Endothelial cell (in vitro differentiated cells): ENCODE data around the gene PRRC2C. TPM values are rescaled to one million over a fixed set of nuclear protein-coding genes. Genes with fewer than 3 reads are reported as not detected.
"Not testable (repeated sequence)": the region's sequence is repeated elsewhere in the genome, so short reads cannot be mapped to it uniquely, and the experiment has no call there.

Experiments used
- DNase-seq: peaks from one replicate; pipeline ENCODE4 v3.0.0; 2021; ENCODE audit warnings: low spot score
- H3K27ac Mint-ChIP-seq: one replicate; pipeline ENCODE4 v1.8.0; 2021; ENCODE audit warnings: mixed read lengths, inconsistent platforms; ENCODE audit not compliant: unreplicated experiment
- H3K27me3 Mint-ChIP-seq: one replicate; pipeline ENCODE4 v1.8.0; 2021; ENCODE audit warnings: mild to moderate bottlenecking, moderate library complexity, mixed read lengths, inconsistent platforms; ENCODE audit not compliant: unreplicated experiment
- H3K36me3 Mint-ChIP-seq: one replicate; pipeline ENCODE4 v1.8.0; 2021; ENCODE audit warnings: mild to moderate bottlenecking, low read depth, mixed read lengths, inconsistent platforms; ENCODE audit not compliant: unreplicated experiment
- H3K4me1 Mint-ChIP-seq: one replicate; pipeline ENCODE4 v1.8.0; 2021; ENCODE audit warnings: mild to moderate bottlenecking, mixed read lengths, inconsistent platforms; ENCODE audit not compliant: unreplicated experiment
- H3K4me3 Mint-ChIP-seq: one replicate; pipeline ENCODE4 v1.8.0; 2021; ENCODE audit warnings: mild to moderate bottlenecking, mixed read lengths, inconsistent platforms; ENCODE audit not compliant: unreplicated experiment
- H3K9me3 Mint-ChIP-seq: one replicate; pipeline ENCODE4 v1.8.0; 2021; ENCODE audit warnings: mixed read lengths, inconsistent platforms; ENCODE audit not compliant: unreplicated experiment
- total RNA-seq: library from RNA; stranded (reverse); fragmentation: NEBNext Ultra II Directional; extraction: Animal tissue kit (Norgen Biotek cat#: 25700); gene quantifications from one replicate; pipeline ENCODE4 v1.2.1, GENCODE V29; 2021; ENCODE audit not compliant: unreplicated experiment
- TF ChIP-seq, protein P1 (sequence below): fragments of 200-600 bp; sonication (generic); IDR thresholded peaks from one replicate; pipeline ENCODE4 v1.5.0; 2021; ENCODE audit warnings: antibody characterized with exemption; ENCODE audit not compliant: unreplicated experiment

PRRC2C gene
- total RNA-seq, 1 donor from 2014 or later: 248 TPM

DNA sequence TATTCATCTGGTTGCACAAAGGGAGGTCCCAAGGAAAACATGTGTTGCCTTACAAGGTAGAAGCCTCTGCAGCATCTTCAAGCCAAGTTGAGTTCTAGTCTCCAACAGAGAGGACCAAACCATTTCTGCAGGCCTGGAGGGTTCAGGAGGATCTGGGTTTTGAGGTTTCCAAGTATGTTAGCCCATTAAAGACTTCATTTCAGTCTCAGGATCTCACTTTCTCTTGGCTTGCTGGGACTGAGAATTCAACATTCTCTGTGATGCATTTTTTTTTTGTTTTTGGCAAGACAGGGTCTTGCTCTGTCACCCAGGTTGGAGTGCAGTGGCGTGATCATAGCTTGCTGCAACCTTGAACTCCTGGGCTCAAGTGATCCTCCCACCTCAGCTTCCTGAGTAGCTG lies 128.0 kb downstream of the PRRC2C start:
- no peak overlapping the region for H3K27ac Mint-ChIP-seq
- no peak overlapping the region for H3K4me3 Mint-ChIP-seq
- H3K9me3 Mint-ChIP-seq: no peaks in the 10 kb centered on the region
- peaks cover 1% of the 10 kb centered on the region for H3K27me3 Mint-ChIP-seq
- TF ChIP-seq, protein P1, sequence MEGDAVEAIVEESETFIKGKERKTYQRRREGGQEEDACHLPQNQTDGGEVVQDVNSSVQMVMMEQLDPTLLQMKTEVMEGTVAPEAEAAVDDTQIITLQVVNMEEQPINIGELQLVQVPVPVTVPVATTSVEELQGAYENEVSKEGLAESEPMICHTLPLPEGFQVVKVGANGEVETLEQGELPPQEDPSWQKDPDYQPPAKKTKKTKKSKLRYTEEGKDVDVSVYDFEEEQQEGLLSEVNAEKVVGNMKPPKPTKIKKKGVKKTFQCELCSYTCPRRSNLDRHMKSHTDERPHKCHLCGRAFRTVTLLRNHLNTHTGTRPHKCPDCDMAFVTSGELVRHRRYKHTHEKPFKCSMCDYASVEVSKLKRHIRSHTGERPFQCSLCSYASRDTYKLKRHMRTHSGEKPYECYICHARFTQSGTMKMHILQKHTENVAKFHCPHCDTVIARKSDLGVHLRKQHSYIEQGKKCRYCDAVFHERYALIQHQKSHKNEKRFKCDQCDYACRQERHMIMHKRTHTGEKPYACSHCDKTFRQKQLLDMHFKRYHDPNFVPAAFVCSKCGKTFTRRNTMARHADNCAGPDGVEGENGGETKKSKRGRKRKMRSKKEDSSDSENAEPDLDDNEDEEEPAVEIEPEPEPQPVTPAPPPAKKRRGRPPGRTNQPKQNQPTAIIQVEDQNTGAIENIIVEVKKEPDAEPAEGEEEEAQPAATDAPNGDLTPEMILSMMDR: no peak
- DNase-seq: no peak
- H3K36me3 Mint-ChIP-seq: no peaks in the 10 kb centered on the region
- peaks cover 6% of the 10 kb centered on the region for H3K4me1 Mint-ChIP-seq

DNA sequence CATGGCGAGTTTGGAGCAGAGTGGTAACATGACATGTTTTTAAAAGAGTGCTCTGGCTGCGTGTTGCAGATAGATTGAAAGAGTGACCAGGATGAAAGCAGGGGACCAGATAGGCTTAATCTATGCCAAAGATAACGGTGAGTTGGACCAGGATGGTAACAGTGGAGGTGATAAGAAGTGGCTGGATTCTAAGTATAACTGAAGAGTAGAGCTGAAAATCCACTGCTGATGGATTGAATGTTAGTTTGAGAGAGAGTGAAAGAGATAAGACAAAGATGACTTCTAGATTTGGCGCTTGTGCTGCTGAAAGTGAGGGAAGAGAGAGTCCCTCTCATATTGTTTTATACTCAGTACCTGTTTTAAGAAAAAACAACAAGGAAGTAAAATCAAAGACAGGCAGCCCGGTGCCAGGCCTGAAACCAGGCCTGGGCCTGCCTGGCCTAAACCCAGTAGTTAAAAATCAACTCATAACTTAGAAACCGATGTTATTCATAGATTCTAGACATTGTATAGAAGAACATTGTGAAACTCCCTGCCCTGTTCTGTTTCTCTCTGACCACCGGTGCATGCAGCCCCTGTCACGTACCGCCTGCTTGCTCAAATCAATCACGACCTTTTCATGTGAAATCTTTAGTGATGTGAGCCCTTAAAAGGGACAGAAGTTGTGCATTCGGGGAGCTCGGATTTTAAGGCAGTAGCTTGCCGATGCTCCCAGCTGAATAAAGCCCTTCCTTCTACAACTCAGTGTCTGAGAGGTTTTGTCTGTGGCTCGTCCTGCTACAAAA lies 130.0 kb downstream of the PRRC2C start:
- H3K9me3 Mint-ChIP-seq, H3K27ac Mint-ChIP-seq, H3K4me3 Mint-ChIP-seq, H3K36me3 Mint-ChIP-seq, H3K27me3 Mint-ChIP-seq, H3K4me1 Mint-ChIP-seq, DNase-seq: not testable (repeated sequence)

DNA sequence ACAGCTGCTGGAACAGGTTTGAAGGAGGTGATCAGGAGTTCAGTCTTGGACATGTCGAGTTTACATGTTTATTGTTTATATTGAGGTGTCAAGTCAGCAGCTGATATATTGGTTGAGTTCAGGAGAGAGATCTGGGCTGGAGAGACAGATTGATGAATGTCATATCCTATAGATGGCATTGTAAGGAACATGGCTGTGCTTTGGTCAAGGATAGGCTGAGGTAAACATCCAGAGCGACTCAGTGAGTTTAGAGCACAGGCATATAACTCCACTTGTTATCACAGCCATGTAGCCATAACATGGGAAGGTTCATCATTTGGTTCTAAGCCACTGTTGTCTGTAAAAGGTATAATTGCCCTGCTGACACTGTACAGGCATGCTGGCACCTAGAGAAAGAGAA lies 131.3 kb downstream of the PRRC2C start:
- TF ChIP-seq, protein P1: no peak
- H3K27me3 Mint-ChIP-seq: no peaks in the 10 kb centered on the region
- no peak overlapping the region for H3K4me3 Mint-ChIP-seq
- H3K4me1 Mint-ChIP-seq: peaks cover 6% of the 10 kb centered on the region
- H3K27ac Mint-ChIP-seq: no peak overlapping the region
- H3K9me3 Mint-ChIP-seq: no peaks in the 10 kb centered on the region
- DNase-seq: no peak
- H3K36me3 Mint-ChIP-seq: no peaks in the 10 kb centered on the region

DNA sequence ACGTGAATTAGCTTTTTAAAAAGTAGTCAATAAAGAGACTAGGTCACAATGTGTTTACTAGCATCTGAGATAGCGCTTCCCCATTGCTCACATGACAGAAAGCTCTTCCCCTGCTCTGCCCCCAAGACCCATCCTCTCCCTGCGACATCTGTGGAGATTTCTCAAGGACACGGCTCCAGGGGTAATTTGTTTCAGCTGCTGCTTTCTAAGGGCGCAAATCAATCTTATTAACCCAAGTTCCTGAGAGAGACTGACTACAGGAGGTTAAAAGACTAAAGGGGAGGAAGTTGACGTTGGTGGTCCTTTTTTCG lies 136.8 kb downstream of the PRRC2C start, which contains the start of gene MYOCOS:
Gene MYOCOS, plus strand, starts transcription at position 92 of the 311 bp plus-strand sequence. CDS start 1,641 bp downstream, outside the sequence.
- DNase-seq: no peak
- no peak within 1 kb of the TSS for H3K4me3 Mint-ChIP-seq
- H3K27ac Mint-ChIP-seq: no peak within 1 kb of the TSS
- H3K9me3 Mint-ChIP-seq: no peaks in the 10 kb centered on the region
- TF ChIP-seq, protein P1: no peak
- H3K27me3 Mint-ChIP-seq: no peaks in the 10 kb centered on the region
- peaks cover 5% of the 10 kb centered on the region for H3K4me1 Mint-ChIP-seq
- H3K36me3 Mint-ChIP-seq: no peaks in the 10 kb centered on the region

DNA sequence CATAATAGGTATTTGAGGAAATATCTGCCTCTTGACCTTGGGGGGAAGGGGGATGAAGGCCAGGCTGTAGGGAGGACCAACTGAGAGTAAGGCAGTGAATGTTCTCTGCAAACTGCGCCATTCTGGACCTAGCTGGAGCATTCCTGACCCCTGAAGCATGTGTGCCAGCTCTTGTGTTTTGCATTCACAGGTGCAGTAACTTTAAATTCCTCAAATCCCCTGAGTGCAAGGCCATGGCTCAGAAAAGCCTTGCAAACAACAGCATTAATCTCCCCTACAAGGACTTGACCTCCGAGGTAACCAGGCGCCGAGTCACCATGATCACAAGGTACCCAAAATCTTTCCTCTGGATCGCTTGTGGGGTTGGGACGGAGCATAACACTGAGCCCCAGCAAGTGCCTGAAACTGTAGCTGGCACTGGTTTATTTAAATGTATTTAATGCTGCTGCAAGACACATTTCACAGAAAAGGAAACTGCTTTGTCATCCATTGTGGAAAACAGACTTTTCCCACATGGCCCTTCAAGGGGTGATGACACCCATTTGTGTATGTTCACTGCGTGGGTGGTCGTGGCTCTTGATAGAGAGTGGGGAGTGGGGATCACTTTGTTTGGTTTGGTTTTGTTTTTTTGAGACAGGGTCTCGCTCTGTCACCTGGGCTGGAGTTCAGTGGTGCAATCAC lies 138.5 kb downstream of the PRRC2C start:
- Mint-ChIP-seq H3K4me3 (no peak overlapping the region), H3K4me1 (no peaks in the 10 kb centered on the region), H3K9me3 (no peaks in the 10 kb centered on the region), H3K27ac (no peak overlapping the region), H3K27me3 (no peaks in the 10 kb centered on the region), H3K36me3 (no peaks in the 10 kb centered on the region)
- DNase-seq: no peak
- TF ChIP-seq, protein P1: no peak
